NCI-H1105 (cell line): ENCODE measurements around the gene TBC1D8B.
A peak's percentile ranks its signal among the peaks of the same experiment; 100 is the strongest.

Source experiments
- DNase-seq: peaks from one replicate; lab custom pipeline; 2025; lab: John Stamatoyannopoulos, UW

TBC1D8B gene

GRCh38 chrX:106898462-106898861, 96.0 kb downstream of the TBC1D8B start:
- DNase-seq = no peak

- DNase-seq = no peak
Measured at GRCh38 chrX:106899276-106899675, 96.8 kb downstream of the TBC1D8B start.

- DNase-seq = no peak
Measured at GRCh38 chrX:106899841-106900240, 97.4 kb downstream of the TBC1D8B start.

GRCh38 chrX:106901341-106901740, 98.9 kb downstream of the TBC1D8B start:
- no peak for DNase-seq

- no peak for DNase-seq
Measured at GRCh38 chrX:106901781-106902219, 99.3 kb downstream of the TBC1D8B start.

- no peak for DNase-seq
Measured at GRCh38 chrX:106902684-106903083, 100.2 kb downstream of the TBC1D8B start.

- DNase-seq = no peak
Measured at GRCh38 chrX:106903291-106903824, 100.9 kb downstream of the TBC1D8B start, which contains the start of gene RIPPLY1. Gene RIPPLY1 (minus strand): TSS chrX:106903341. CDS start chrX:106903287, 54 bp downstream.

GRCh38 chrX:106903856-106904528, 101.5 kb downstream of the TBC1D8B start:
- no peak for DNase-seq

- no peak for DNase-seq
Measured at GRCh38 chrX:106905064-106905708, 102.7 kb downstream of the TBC1D8B start.

GRCh38 chrX:106906361-106906760, 103.9 kb downstream of the TBC1D8B start:
- no peak for DNase-seq

GRCh38 chrX:106912864-106913263, 110.4 kb downstream of the TBC1D8B start:
- DNase-seq = no peak

GRCh38 chrX:106917830-106918500, 115.5 kb downstream of the TBC1D8B start:
- DNase-seq = peak; percentile 20

- no peak for DNase-seq
Measured at GRCh38 chrX:106919932-106920452, 117.5 kb downstream of the TBC1D8B start, which contains the start of gene CLDN2. Gene CLDN2 (plus strand): TSS chrX:106920402. CDS start chrX:106928229, 7,827 bp downstream.

- DNase-seq = no peak
Measured at GRCh38 chrX:106921637-106922036, 119.2 kb downstream of the TBC1D8B start.
